Muscle layer of duodenum (tissue), 2 donors: Measurements from ENCODE around the gene ITGA3.

Experiments
- H3K27ac ChIP-seq: one replicate; pipeline ENCODE4 v1.7.0; 2013; ENCODE audit warnings: mild to moderate bottlenecking, low read length
- H3K27me3 ChIP-seq: one replicate; pipeline ENCODE4 v1.7.0; 2013; ENCODE audit warnings: low read depth, mild to moderate bottlenecking, control low read depth, low read length
- H3K36me3 ChIP-seq, 2 donors: one replicate each; pipeline ENCODE4 v1.7.0; 2013; ENCODE audit warnings: low read length in 2 of 2, control low read depth in 1 of 2, mild to moderate bottlenecking in 1 of 2; ENCODE audit not compliant: insufficient read depth in 2 of 2, control insufficient read depth in 1 of 2
- H3K4me1 ChIP-seq, 2 donors: one replicate each; pipeline ENCODE4 v1.7.0; 2013; ENCODE audit warnings: low read length in 2 of 2, mild to moderate bottlenecking in 2 of 2, control low read depth in 1 of 2, moderate library complexity in 1 of 2; ENCODE audit not compliant: insufficient read depth in 2 of 2, control insufficient read depth in 1 of 2
- H3K4me3 ChIP-seq, 2 donors: one replicate each; pipeline ENCODE4 v1.7.0; 2013; ENCODE audit warnings: low read length in 2 of 2, low read depth in 1 of 2, mild to moderate bottlenecking in 1 of 2
- H3K9me3 ChIP-seq, 2 donors: one replicate each; pipeline ENCODE4 v1.7.0; 2013; ENCODE audit warnings: low read length in 2 of 2, control low read depth in 1 of 2, mild to moderate bottlenecking in 1 of 2; ENCODE audit not compliant: control insufficient read depth in 1 of 2
- donor health status: healthy.

ITGA3 gene

DNA sequence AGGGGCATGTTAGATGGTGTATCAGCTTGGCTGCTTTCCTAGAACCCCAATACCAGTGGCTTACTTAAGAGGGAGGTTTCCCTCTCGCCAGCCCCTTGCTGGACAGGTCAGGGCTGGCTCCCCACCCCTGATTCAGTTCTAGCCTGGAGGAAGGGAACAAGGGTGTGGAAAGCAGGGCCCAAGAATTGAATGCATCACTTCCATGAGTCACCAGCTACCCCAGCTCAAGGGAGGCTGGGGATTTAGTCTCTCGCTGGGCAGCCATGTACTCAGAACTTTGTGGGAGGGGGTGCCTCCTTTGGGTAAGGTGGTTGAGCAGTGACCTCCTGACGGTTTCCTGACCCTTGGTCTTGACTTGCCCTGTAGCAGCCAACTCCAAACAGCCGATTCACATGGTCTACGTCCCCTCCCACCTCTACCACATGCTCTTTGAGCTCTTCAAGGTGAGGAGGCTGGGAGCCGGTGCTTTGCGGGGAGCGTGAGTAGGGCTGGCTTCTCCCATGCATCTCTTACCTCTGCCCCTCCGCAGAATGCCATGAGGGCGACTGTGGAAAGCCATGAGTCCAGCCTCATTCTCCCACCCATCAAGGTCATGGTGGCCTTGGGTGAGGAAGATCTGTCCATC, 52.0 kb downstream of the ITGA3 start:
- Histone ChIP-seq H3K9me3 (no peaks in the 10 kb centered on the region), H3K27me3 (no peaks in the 10 kb centered on the region), H3K27ac (no peak overlapping the region), H3K36me3 (peaks cover 30 to 56% of the 10 kb centered on the region in 2 donors), H3K4me3 (no peak overlapping the region), H3K4me1 (peaks cover 11 to 25% of the 10 kb centered on the region in 2 donors)

DNA sequence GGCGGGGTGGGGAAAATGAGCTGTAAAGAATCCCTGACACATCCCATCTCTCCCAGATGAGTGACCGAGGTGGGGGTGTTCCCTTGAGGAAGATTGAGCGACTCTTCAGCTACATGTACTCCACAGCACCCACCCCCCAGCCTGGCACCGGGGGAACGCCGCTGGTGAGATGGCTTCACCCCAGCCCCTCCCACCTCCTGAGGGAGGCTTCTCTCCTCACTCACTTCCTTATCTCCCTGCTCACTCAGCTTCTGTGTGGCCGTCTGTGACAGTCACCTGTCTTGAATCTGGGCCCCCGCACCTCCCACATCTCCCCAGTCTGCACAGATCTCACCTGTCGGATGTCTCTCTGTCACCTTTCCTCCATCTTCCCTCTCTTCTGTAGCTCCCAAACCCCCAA, 52.6 kb downstream of the ITGA3 start:
- H3K27ac ChIP-seq: no peak overlapping the region
- H3K4me1 ChIP-seq: peaks cover 10 to 18% of the 10 kb centered on the region in 2 donors
- peaks cover 30 to 56% of the 10 kb centered on the region in 2 donors for H3K36me3 ChIP-seq
- H3K4me3 ChIP-seq: no peak overlapping the region
- H3K9me3 ChIP-seq: no peaks in the 10 kb centered on the region
- no peaks in the 10 kb centered on the region for H3K27me3 ChIP-seq

DNA sequence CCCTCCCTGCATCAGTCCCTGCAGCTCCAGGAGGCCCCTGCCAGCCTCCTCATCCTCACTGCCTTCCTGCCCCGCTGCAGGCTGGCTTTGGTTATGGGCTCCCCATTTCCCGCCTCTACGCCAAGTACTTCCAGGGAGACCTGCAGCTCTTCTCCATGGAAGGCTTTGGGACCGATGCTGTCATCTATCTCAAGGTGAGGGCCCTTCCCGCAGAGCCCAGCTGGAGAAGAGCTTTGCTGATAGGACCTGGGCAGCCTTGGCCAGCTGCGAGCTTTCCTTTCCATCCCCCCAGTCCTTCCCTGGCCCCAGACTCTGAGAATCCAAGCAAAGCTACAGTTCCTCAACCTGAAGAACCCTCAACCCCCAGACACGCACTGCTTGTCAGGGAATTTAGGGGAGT, 53.3 kb downstream of the ITGA3 start:
- Histone ChIP-seq H3K27ac (no peak overlapping the region), H3K4me1 (peaks cover 10 to 17% of the 10 kb centered on the region in 2 donors), H3K36me3 (peaks cover 30 to 56% of the 10 kb centered on the region in 2 donors), H3K9me3 (no peaks in the 10 kb centered on the region), H3K27me3 (no peaks in the 10 kb centered on the region), H3K4me3 (no peak overlapping the region)

DNA sequence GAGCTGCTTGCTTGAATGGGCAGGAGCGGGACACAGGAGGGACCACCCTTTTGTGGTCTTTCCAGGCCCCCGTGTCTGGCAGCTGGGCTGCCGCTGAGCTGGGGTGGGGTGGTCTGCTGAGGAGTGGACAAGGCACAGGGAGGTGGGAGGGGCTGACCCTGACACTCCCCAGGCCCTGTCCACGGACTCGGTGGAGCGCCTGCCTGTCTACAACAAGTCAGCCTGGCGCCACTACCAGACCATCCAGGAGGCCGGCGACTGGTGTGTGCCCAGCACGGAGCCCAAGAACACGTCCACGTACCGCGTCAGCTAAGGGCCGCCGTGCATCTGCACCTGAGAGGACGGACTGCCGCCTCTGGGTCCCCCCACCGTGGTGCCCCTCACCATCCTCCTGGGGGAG, 53.9 kb downstream of the ITGA3 start:
- Histone ChIP-seq H3K36me3 (peaks cover 30 to 53% of the 10 kb centered on the region in 2 donors), H3K27me3 (no peaks in the 10 kb centered on the region), H3K9me3 (no peaks in the 10 kb centered on the region), H3K27ac (no peak overlapping the region), H3K4me3 (no peak overlapping the region), H3K4me1 (peaks cover 10 to 17% of the 10 kb centered on the region in 2 donors)

DNA sequence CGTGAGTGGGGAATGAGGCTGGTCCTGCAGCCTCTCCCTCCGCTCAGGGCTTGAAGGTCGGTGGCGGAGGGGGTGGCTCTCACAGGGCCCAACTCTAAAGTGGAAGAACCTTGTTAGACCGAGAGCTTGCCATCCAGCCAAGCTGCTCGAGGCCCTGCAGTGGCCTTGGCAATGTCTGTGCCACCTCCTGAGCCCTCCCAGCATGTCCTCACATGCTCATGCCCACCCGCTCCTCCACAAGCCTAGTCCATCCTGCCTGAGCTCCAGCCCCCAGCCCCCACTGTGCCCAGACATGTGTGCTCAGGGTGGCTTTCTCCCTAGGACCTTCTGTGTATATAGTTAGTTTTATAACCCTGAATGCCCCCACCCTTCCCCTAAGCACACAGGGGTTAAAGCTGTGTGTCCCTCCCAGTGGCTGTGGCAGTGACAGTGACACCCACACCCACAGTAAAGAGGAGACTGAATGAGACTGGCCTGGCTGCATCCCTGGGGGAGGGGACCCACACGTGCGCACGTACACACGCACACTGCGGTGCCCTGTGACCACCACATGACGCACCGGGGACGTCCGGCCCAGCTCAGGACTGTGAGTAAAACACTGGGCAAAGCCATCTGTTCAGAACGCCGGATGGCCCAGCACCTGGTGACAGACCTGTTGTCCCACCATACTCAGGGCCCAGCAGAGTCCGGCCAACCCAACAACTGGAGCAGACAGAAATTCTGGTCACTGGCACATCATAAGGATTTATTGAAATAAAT, 54.9 kb downstream of the ITGA3 start:
- Histone ChIP-seq H3K4me3 (no peak overlapping the region), H3K27ac (no peak overlapping the region), H3K4me1 (peaks cover 10 to 17% of the 10 kb centered on the region in 2 donors), H3K36me3 (peaks cover 26 to 44% of the 10 kb centered on the region in 2 donors), H3K27me3 (no peaks in the 10 kb centered on the region), H3K9me3 (no peaks in the 10 kb centered on the region)

DNA sequence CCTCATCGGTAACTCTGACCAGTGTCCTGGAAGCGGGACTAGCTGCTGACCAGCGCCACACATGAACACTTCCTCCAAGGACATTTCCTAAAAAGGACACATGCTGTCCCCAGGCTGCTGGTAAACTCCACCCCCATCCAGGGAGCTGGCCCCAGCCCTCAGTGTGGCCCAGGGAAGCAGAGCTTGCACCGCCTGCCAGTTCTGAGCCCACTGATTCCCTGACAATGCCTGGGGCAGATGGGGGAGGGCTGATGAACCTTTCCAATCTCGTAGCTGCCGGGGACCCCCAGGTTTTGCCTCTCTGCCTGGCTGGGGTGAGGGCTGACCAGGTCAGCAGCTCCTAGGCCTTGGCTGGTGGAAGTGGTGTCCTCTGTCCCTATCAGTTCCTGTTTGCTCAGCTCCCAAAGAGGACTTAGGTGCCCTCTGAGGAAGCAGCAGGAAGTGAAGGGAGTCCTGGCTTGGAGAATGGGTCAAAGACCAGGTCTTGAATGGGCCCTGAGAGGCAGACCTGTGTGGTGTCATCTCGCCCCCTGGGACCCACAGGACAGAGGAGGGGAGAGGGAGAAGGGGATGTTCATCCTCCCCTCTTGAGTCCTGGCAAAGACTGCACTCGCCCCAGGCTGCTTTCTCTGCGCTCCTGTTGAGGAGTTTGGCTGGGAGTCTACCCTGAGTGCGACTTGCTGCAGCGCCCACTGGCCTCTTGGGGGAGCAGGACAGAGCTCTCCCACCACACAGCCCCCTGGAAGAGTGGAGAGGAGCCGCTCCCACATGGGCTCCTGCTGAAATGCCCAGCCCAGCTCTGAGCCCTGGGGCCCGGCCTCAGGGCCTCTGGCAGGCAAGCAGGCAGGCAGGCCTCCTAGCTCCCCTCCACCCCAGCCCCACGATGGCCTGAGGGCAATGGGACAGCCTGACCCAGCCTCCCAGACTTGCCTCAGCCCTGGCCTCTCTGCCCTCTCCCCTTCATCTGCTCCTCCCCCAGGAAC, 56.1 kb downstream of the ITGA3 start:
- H3K4me1 ChIP-seq: peaks cover 10 to 21% of the 10 kb centered on the region in 2 donors
- H3K9me3 ChIP-seq: no peaks in the 10 kb centered on the region
- no peak overlapping the region for H3K4me3 ChIP-seq
- H3K27me3 ChIP-seq: no peaks in the 10 kb centered on the region
- H3K27ac ChIP-seq: peak overlapping the region; percentile 51
- H3K36me3 ChIP-seq: peaks cover 17 to 33% of the 10 kb centered on the region in 2 donors

DNA sequence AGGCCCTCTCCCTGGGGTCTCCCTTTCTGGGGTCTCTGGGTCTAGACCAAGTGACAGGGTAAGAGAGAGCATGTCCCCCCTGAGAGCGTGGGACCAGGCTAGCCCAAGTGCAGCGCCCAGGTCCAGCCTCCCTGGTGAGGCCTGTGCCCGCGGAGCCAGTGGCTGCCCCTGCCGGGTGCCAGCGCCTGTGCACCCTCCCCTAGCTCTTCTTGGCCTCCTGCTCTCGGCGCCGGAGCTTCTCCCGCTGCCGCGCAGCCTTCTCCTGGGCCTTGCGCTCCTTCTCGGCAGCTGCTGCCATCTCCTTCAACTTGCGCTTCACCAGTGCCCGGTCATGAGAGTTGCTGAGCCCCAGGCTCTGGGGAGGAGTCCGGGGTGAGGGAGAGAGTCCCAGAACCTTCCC, 56.8 kb downstream of the ITGA3 start:
- Histone ChIP-seq H3K4me3 (no peak overlapping the region), H3K9me3 (no peaks in the 10 kb centered on the region), H3K27ac (peak overlapping the region; percentile 51), H3K4me1 (peaks cover 13 to 28% of the 10 kb centered on the region in 2 donors), H3K27me3 (no peaks in the 10 kb centered on the region), H3K36me3 (peaks cover 15 to 27% of the 10 kb centered on the region in 2 donors)

DNA sequence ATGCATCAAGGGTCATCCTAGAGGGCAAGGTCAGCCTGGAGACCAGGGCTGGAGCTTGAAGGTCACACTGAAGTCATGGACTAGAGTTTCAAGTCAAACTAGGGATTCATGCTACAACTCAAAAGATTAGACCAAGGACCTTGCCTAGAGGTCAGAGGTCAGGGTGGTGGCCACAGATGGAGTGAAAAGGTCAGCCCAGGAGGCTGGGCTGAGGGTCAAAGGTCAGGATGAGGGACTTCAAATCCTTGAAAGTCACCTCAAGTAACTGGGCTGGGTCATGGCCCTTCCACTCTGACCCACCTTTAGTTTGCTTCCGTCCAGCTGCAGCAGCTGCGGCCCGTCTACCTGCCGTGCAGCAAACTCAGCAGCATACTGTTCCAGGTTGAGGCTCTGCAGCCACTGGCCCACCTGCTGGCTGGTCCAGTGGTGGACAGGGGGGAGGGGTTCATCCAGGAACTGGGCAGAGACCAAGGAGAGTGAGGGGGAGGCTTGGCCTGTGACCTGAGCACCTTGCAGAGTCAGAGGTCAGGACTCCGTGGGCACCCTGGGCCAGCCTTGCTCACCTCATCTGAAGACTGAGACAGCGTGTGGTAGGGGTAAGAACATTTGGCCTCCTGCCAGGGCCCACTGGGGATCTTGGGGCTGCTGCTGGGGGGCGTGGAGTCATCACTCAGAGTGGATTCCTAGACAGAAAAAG, 57.9 kb downstream of the ITGA3 start:
- Histone ChIP-seq H3K4me3 (no peak overlapping the region), H3K27me3 (no peaks in the 10 kb centered on the region), H3K27ac (no peak overlapping the region), H3K9me3 (no peaks in the 10 kb centered on the region), H3K4me1 (peaks cover 14 to 34% of the 10 kb centered on the region in 2 donors), H3K36me3 (peaks cover 6 to 17% of the 10 kb centered on the region in 2 donors)

DNA sequence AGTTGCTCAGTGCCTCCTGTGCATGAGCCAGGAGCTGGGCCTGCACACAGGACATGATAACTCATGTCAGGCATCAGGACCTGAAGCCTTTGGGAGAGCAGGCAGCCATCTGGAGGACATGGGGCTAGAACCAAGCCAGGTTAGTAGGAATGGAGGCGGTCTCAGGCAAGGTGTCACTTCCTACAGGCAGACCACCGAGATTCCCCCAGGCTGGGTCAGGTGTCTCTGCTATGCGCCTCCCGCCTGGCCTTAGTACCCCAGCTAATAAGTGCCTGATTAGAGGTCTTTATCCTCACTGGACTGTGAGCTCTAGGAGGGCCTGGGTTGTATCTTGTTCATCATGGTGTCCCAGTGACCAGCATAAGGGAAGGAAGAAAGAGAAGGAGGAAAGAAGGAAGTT, 58.5 kb downstream of the ITGA3 start:
- Histone ChIP-seq H3K4me1 (peaks cover 14 to 34% of the 10 kb centered on the region in 2 donors), H3K36me3 (peaks cover 2 to 11% of the 10 kb centered on the region in 2 donors), H3K4me3 (no peak overlapping the region), H3K9me3 (no peaks in the 10 kb centered on the region), H3K27me3 (no peaks in the 10 kb centered on the region), H3K27ac (no peak overlapping the region)

DNA sequence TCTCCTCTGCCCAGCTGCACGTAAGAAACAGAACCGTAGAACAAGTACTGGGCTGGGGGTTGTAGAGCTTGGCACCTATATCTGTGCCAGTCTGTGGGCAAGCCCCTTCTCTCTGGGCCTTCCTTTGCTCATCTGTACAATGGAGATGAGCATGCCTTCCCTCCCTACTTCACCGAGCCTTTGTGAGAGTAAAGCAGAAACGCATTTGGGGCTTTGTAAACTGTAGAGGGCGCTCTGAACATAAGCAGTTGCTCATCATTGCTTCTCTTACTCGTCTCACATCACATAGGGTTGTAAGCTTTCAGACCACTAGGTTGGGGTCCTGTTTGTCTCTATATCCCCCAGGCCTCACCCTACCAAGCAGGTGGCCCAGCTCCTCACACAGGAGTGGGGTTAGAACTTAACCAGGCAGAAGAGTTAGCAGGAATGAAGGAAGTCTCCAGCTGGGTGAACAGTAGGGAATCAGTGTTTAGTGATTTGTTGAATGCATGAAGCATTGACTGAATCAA, 59.0 kb downstream of the ITGA3 start:
- H3K27ac ChIP-seq: no peak overlapping the region

More for the DNA sequence above, 59.0 kb downstream of the ITGA3 start:
- H3K4me3 ChIP-seq: no peak overlapping the region
- H3K36me3 ChIP-seq: peaks cover 0 to 6% of the 10 kb centered on the region in 2 donors
- no peaks in the 10 kb centered on the region for H3K27me3 ChIP-seq
- H3K4me1 ChIP-seq: peaks cover 14 to 34% of the 10 kb centered on the region in 2 donors
- H3K9me3 ChIP-seq: no peaks in the 10 kb centered on the region
